HG03342 (cell line): ENCODE measurements around the gene PEX5.
"Not testable (repeated sequence)": the region's sequence is repeated elsewhere in the genome, so short reads cannot be mapped to it uniquely, and the experiment has no call there.

Experiments
- ATAC-seq: cut with Tn5 transposase; IDR thresholded peaks from one replicate; pipeline ENCODE4 v1.9.1; 2021; ENCODE audit warnings: mild to moderate bottlenecking, moderate library complexity; ENCODE audit not compliant: unreplicated experiment

The PEX5 gene

GRCh38 chr12:7210642-7211151 lies 21.2 kb downstream of the PEX5 start:
- ATAC-seq, result no peak

DNA sequence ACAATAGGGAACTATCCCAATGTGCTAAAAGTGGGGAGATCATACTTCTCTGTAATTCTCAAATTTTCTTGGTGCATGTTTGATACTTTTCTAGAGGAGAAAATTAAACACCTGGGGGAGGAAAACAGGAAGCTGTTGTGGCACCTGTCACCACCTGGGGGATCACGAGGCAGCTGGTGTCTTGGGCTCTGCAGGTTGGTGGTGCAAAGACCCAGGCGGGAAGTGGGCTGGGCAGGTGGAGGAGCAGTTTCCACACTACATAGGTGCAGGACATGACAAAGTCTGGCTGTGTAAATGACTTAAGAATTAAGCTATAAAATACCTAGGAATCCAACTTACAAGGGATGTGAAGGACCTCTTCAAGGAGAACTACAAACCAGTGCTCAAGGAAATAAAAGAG lies 23.2 kb downstream of the PEX5 start:
- ATAC-seq, result no peak

DNA sequence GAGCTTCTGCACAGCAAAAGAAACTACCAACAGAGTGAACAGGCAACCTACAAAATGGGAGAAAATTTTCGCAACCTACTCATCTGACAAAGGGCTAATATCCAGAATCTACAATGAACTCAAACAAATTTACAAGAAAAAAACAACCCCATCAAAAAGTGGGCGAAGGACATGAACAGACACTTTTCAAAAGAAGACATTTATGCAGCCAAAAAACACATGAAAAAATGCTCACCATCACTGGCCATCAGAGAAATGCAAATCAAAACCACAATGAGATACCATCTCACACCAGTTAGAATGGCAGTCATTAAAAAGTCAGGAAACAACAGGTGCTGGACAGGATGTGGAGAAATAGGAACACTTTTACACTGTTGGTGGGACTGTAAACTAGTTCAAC lies 24.3 kb downstream of the PEX5 start:
- not testable (repeated sequence) for ATAC-seq

DNA sequence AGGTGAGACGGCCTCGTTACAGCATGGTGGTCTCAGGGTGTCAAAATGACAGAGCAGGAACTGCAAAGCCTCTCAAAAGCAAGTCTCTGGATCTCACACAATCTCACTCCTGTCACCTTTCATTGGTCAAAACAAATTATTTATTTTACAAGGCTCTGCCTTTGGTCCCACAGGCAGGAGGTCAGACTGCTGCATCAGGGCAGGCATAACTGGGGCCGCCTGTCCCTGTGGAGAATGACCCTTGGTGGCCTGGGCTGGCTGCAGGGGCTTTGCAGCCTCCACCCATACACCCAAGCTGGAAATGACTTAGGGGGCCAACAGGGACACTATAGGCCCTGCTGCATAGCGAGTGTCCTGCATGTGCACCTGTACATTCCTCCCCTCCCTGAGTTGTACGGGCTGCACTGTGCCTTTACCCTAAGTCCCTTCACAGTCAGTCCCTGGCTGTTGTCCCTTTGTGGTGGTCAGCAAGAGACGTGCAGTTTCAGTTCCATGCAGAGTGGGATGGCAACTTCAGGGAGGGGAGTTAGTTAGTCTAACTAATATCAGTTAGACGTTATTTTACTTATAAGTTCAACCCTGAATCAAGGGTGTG lies 28.1 kb downstream of the PEX5 start:
- ATAC-seq, result no peak

GRCh38 chr12:7219599-7220243 lies 30.2 kb downstream of the PEX5 start:
- no peak for ATAC-seq

DNA sequence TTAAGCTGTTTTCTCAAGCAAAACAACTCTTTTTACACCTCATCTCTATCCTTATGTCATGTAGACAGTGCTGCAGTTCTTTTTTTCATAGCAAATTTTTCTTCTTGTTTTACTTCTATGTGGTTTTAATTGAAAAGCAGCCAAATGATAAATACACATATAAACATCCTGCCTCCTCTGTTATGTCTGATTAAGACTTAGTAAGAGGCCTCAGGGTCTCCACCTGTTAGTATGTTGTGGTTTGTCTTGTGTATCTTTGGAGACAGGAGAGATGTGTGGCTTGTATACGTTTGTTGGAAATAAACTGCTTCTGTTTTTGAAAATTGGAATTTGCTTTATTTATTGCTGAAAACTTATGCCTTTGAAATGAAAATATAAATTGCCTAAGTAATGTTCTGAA lies 32.0 kb downstream of the PEX5 start:
- ATAC-seq, result no peak

DNA sequence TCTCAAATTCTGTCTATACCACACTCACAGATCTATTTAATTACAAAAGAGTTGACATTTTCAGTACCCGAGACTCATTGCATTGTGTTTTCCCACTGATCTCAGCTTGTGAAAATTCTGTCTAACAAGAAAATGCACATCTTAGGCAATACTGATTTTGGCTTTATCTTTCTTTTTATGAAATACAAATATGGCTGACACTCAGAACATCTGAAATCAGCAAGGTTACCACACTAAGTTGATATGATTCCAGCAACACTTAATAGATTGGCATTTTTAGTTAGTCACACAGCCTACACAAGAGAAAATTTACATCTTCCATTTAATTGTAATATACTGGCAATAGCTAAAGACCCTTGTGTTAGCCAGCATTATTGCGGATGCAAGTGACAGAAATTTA lies 40.3 kb downstream of the PEX5 start:
- no peak for ATAC-seq

- no peak for ATAC-seq
These were observed 52.0 kb downstream of the PEX5 start for GRCh38 chr12:7241404-7242005.

- no peak for ATAC-seq
These were observed 53.0 kb downstream of the PEX5 start for GRCh38 chr12:7242176-7243101.

GRCh38 chr12:7251328-7251996 lies 62.0 kb downstream of the PEX5 start:
- ATAC-seq, result not testable (repeated sequence)

DNA sequence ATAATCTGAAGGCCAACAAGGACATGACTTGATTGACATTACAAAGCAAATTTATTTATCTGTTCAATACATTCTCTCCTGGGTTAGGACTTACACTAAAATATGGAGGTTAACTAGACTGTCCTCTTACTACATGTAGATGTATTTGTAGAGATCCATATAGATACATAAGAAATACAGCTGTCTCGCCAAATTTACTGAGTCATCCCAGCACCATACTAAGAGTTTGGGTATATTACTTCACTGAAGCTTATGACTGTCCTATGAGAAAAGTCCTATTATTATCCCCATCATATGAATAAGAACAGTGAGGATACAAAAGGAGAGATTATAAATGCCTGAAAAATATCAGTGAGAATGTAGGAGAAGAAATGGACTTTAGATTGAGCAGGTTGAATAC lies 69.6 kb downstream of the PEX5 start:
- no peak for ATAC-seq
